Measurements from ENCODE around the gene PKHD1. TPM values are rescaled to one million over a fixed set of nuclear protein-coding genes. Genes with fewer than 3 reads are reported as not detected.

The PKHD1 gene
- polyA plus RNA-seq, 1 experiment = not detected

- DNase-seq (ENCODE audit: low read depth, low spot score) = no peak
- no peak for TF ChIP-seq CTCF (IDR thresholded peaks at IDR 0.05; ENCODE audit: low read depth, low read length)
- no peak overlapping the region for H3K4me3 ChIP-seq (ENCODE audit: low read depth, low read length)
- no peak overlapping the region for H3K27ac ChIP-seq (ENCODE audit: low read depth, low read length)
- H3K27me3 ChIP-seq (ENCODE audit: control insufficient read depth, insufficient read depth, low read length) = no peaks in the 10 kb centered on the region
- ChIA-PET POLR2A (no interaction called here), CTCF (no interaction called here)
- peaks cover 2% of the 10 kb centered on the region for H3K9me3 ChIP-seq (ENCODE audit: control insufficient read depth, insufficient read depth, low read length)
Observed at GRCh38 chr6:51625566-51625965, 461.8 kb downstream of the PKHD1 start.

- peaks cover 8% of the 10 kb centered on the region for H3K9me3 ChIP-seq (ENCODE audit: control insufficient read depth, insufficient read depth, low read length)
- POLR2A ChIA-PET = no interaction called here
- H3K27me3 ChIP-seq (ENCODE audit: control insufficient read depth, insufficient read depth, low read length) = no peaks in the 10 kb centered on the region
- CTCF ChIA-PET = no interaction called here
- no peak overlapping the region for H3K27ac ChIP-seq (ENCODE audit: low read depth, low read length)
- TF ChIP-seq CTCF (IDR thresholded peaks at IDR 0.05; ENCODE audit: low read depth, low read length) = no peak
- no peak overlapping the region for H3K4me3 ChIP-seq (ENCODE audit: low read depth, low read length)
- no peak for DNase-seq (ENCODE audit: low read depth, low spot score)
Observed at GRCh38 chr6:51620971-51621370, 466.4 kb downstream of the PKHD1 start.

GRCh38 chr6:51619042-51619799 lies 468.2 kb downstream of the PKHD1 start:
- Histone ChIP-seq H3K27me3 (ENCODE audit: control insufficient read depth, insufficient read depth, low read length) (no peaks in the 10 kb centered on the region), H3K27ac (ENCODE audit: low read depth, low read length) (no peak overlapping the region), H3K9me3 (ENCODE audit: control insufficient read depth, insufficient read depth, low read length) (peaks cover 10% of the 10 kb centered on the region), H3K4me3 (ENCODE audit: low read depth, low read length) (no peak overlapping the region)
- DNase-seq (ENCODE audit: low read depth, low spot score) = no peak
- ChIA-PET POLR2A (no interaction called here), CTCF (no interaction called here)
- TF ChIP-seq CTCF (IDR thresholded peaks at IDR 0.05; ENCODE audit: low read depth, low read length) = no peak

GRCh38 chr6:51618563-51618962 lies 468.9 kb downstream of the PKHD1 start:
- ChIA-PET POLR2A (no interaction called here), CTCF (no interaction called here)
- DNase-seq (ENCODE audit: low read depth, low spot score) = no peak
- H3K4me3 ChIP-seq (ENCODE audit: low read depth, low read length) = no peak overlapping the region
- peaks cover 10% of the 10 kb centered on the region for H3K9me3 ChIP-seq (ENCODE audit: control insufficient read depth, insufficient read depth, low read length)
- no peaks in the 10 kb centered on the region for H3K27me3 ChIP-seq (ENCODE audit: control insufficient read depth, insufficient read depth, low read length)
- peak; percentile 11; the same call in 1 of the 2 replicates for TF ChIP-seq CTCF (IDR thresholded peaks at IDR 0.05; ENCODE audit: low read depth, low read length)
- no peak overlapping the region for H3K27ac ChIP-seq (ENCODE audit: low read depth, low read length)

GRCh38 chr6:51617751-51618150 lies 469.7 kb downstream of the PKHD1 start:
- ChIA-PET CTCF (no interaction called here), POLR2A (no interaction called here)
- Histone ChIP-seq H3K27ac (ENCODE audit: low read depth, low read length) (no peak overlapping the region), H3K4me3 (ENCODE audit: low read depth, low read length) (no peak overlapping the region), H3K9me3 (ENCODE audit: control insufficient read depth, insufficient read depth, low read length) (peaks cover 11% of the 10 kb centered on the region), H3K27me3 (ENCODE audit: control insufficient read depth, insufficient read depth, low read length) (no peaks in the 10 kb centered on the region)
- DNase-seq (ENCODE audit: low read depth, low spot score) = no peak
- TF ChIP-seq CTCF (IDR thresholded peaks at IDR 0.05; ENCODE audit: low read depth, low read length) = no peak
